Activated T-helper 1 cell treated with Interleukin-2 at 50 U/mL for 16 hours (primary cell): ENCODE data around the gene PIWIL4.

Experiments
- DNase-seq: peaks from one replicate; pipeline ENCODE4 v3.0.0-alpha.2; 2020; ENCODE audit warnings: low read depth

The PIWIL4 gene

DNA sequence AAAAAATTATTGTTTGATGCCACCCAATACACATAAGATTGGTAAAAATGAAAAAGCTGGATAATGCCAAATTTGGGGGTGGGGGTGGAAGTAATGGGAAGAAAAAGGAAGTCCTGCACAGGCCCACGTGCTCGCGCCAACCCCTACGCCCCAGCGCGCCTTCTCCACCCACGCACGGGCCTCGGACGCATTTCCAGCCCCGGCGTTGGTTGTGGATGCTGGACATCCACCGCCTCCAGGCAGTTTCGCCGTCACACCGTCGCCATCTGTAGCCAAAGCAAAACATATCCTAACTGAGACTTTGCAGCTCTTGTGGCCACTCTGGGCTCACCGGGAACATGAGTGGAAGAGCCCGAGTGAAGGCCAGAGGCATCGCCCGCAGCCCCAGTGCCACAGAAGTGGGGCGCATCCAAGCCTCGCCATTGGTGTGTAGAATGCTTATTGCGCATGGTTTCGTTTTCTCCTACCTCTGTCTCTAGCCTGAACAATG is at the start of gene PIWIL4:
Gene PIWIL4, plus strand, starts transcription at position 188 of the 490 bp plus-strand sequence. Its CDS starts 151 bp downstream, at position 339.
- DNase-seq, result no peak

DNA sequence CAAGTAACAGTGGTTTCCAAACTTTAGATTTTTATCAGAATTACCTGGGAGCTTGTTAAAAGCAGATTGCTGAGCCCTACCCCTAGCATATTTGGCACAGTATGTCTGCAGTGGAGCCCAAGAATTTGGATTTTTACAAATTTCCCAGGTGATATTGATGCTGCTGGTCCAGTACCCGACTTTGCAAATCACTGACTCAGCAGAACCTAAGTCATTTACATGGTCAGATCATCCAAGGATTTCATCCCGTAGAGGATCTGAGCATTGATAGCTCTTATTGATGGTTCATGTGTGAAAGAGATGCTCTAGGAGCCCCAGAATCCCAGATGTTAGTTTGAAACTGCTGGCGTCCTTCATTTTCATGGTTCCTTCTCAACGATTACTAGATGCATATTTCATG is 48.9 kb upstream of the PIWIL4 start:
- no peak for DNase-seq

DNA sequence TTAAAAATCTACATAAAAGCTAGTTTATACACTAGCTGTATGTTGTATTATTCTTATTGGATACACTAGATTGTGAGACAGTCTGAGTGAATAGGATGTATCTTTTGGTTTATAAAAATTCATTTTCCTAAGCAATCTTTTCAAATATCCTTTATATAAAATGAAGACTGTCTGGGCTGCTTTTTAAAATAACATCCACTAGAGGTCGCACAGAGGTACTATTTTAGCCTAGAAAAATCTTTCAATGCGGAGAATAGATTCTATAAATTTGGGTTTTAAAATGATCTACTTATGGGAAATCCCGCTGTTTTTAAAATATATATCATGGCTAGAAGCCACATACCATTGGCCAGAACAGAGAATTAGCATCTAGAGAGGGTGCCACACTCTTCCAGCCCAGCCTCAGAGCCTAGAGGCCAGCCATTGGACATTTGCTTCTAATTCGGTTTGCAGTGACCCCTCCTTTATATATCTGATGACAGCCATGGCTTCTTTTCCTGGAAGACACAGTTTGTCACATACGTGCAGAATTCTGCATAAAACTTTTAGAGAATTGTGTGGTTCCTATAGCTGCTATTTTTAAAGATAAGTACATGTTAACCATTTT is 47.6 kb upstream of the PIWIL4 start:
- DNase-seq, result no peak

DNA sequence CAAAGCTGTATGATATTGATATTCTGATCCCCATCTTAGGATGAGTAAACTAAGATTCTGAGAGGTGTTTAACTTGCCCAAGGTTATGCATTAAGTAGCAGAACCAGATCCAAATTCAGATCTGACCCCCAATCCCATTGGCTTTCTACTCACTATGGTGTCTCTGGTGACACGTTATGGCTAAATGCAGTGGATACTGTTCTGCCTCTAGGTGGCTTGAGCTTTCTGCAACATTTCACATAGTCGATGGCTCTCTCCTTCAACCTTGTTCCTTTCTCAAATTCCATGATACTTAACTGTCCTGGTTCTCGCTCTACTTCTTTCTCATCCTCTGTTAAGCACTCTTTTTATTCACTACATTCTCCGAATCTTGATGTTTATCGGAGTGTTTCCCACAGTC is 45.5 kb upstream of the PIWIL4 start:
- no peak for DNase-seq

DNA sequence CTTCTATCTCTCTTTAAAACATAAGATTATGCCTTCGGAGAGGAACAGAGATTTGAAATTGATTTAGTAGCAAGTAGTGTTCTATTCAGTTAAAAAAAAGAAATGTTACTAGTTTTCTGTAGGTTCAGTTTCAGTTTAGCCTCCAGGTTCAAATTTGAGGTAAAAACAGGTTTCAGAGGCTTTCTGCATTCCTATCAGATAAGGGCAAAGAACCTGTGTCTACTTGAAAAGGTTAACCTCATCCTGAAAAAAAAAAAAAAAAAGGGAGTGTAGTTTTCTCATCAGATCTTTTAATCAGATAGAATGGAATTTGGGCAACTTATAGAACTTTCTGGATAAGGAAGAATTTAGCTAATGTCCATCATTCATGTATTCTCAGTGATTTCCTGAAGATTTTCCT is 42.8 kb upstream of the PIWIL4 start:
- DNase-seq, result no peak

DNA sequence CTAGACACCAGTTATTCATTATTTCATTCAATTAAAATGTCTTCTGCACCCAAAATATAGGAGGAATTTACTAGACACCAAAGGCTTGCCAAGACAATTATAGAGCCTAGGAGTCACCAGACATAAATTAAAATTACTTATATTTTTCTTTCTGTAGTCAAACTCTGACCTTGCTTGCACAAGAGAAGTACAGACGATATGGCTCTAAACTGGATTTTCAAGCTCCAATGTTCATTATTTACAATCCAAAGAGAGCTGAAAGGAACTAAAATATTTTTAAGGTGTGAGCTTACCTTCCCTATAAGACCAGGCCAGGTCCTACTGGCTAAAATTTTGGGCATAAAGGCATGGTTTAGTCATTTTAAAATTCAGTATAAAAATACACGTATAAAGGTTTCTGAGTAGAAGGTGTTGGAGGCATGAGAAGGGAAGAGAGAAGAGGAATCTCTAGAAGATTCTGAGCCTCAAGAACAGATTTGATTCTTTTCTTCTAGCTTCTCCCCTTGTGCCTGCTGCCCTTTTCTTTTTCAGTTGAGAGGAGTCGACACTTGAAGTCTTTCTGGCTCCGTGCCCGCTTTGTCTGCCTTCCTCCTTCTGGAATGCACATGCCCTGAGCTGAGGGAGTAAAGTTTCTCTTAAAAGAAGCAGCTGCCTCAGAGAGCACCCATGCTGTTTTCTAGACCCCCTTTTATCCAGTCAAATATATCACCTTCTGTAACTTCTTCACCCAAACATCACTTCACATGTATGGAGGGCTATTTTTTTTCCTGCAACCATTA is 41.4 kb upstream of the PIWIL4 start:
- no peak for DNase-seq

DNA sequence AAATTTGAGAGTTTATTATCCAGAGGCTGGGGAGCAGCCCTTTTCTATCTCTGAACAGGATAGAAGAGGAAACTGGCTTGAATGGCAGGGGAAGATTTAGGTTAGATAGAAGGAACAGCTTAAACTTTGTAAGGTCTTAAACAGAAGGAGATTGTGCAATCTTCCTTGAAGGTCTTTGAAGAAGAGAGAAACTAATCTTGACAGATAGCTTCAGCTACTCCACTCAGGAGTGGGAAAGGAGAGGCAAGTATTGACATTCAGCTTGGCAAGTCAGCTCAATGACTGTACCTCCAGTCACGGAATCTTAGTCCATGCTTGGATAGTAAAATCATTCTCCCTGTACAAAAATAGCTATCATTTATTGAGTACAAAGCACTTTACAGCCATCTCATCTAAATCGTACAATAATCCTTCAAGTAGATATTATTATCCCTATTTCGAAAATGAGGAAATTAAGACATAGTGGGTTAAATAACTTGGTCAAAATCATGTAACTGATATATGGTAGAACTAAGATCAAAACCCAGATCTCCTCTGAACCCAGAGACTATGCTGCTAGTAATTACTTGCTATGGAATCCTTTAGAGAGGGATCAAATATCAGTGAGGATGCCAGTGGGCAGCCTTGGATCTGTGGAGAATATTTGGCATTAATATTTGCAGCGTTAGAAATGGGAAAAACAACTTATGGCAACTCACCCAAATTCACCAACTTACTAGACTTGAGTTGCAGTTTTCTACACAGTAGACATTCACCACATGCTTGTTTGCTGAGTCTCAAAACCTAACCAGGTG is 40.3 kb upstream of the PIWIL4 start:
- DNase-seq, result no peak

DNA sequence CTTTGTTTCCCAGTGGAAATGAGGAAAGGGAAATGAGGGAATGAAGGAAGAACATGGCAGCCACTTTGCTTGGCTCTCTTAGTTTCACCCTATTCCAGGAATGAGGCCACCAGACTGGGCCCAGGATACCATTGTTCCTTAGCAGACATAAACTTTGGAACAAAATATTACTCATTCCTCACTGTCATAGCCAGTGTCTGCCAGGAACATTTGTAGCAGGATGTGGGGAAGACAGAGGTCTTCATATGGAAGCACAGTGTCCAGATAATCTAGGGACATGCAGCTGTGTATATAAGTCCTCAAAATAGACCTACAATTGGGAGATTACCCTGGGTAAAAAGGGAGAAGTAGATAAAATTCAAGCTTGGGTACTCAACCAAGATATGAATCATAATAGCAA is 38.6 kb upstream of the PIWIL4 start:
- DNase-seq, result no peak

DNA sequence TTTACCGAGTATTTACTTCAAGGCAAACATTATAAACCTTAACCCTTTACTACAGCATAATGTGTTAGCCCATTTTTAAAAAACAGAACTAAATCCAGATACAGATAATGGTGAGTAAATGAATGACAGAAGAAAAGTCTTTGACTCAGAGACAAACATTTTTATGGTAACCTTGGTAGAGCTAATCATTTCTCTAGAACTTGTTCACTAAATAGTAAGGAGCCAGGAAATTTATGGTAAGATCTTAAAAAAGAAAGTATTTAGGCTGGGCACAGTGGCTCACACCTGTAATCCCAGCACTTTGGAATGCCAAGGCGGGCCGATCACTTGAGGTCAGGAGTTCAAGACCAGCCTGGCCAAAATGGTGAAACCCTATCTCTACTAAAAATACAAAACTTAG is 35.0 kb upstream of the PIWIL4 start:
- DNase-seq, result no peak

DNA sequence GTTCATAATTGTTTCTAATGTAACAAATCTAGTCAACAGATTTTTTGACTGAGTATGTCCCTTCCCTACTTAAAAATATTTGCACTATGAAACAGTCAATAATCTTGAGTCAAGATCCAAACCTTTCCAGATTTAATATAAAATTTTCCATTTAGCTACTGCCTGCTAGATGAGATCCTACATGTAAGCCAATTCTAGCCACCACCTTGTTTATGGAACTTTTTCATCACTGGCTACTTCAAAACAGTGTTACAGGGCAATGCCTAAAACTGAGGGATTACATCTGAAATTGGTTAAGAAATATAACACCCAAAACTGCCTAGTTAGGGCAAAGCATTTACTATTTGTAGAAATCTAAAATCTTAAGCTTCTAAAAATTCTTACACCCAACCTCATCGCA is 34.0 kb upstream of the PIWIL4 start:
- DNase-seq, result no peak

DNA sequence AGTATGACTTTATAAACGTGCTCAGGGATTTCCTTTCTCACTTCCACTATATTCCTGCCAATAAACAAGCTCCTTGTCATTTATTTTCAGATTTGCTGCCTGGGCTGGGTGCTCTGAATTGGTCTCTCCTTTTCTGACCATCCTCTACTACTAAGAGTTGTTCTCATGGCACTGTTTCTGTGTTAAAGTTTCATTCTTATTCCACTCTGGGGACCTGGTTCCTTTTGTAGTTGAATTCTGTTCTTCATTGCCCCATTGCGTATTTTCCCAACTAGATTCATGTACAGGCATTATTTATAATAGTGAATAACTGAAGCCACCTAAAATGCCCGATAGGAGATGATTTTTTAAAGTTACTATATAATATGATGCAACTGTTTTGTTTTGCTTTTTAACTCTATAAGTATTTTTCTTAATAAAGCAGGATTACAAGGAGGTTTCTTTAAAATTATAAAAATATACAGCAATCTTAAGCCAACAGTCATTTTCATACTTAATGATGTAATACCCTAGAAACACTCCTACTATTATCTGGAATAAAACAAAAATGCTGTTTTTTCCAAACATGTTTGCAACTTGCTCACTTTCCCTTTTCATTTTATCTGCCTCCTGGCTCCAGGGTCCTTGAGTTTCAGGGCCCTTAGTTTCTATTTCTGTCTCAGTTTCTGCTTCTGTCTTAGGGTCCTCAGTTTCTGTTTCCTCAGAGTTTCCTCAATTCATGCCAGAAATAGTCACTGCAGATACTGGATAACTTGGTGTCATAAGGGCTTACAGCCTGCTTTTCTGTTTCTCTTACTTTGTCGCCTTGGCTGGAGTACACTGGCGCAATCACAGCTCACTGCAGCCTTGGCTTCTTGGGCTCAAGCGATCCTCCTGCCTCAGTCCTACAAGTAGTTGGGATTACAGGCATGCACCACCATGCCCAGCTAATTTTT is 33.2 kb upstream of the PIWIL4 start:
- no peak for DNase-seq

DNA sequence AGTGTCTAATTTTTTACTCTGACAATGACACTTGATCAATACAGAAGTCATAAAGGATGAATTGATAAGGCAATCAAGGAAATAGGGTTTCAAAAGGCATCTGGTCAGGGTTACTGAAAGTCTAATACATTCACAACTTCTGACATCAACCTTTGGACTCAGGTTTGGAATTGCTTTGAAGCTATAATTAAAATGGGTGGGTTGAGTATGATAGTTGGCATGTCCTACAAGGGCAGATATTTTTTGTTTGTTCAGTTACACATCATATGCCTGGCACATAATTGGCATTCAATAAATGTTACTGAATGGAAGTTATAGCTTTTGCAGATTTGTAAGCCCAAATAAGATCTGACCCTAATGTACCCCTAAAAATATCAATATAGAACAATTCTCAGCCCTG is 30.8 kb upstream of the PIWIL4 start:
- no peak for DNase-seq

DNA sequence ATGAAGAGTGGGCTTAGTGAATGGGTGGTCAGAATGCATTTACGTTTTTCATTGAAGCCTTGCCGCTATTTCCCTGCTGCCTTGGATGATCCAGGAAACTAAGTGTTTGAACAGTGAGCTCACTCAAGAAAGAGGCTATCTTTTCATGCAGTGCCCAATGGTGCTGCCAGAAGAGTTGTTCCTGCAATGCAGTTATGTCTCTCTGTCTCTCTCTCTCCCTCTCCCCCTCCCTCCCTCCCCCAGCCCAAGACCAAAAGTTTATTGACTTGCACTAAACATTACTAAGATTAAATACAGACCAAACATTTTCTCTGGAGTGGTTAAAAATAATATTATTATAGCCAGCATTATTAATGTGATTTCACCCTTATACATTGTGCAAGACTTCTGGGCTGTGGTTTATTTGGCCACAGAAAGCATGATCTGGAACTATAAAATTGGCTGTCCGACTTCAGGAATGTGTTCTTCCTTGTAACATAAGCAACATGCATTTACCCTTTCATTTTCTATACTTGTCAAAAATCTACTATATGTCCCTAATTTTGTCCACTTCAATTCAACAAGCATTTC is 30.1 kb upstream of the PIWIL4 start:
- no peak for DNase-seq

DNA sequence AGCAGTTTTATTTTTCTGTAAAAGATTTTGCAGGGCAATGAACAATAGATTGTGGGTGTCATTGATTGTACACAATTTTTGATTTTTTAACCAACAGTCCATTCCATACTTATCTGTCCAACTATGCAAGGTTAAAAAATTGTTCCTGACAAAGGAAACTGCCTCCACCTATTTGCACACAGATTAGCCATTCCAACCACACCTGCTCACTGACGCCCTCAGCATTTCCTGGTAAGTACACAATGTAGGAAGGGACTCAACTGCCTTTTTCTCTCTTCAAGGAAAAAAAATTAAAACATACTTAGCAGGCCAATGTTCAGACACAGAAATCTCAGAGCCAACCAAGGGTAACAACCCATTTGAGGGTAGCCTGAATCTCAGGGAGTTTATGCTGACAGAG is 27.7 kb upstream of the PIWIL4 start:
- no peak for DNase-seq

DNA sequence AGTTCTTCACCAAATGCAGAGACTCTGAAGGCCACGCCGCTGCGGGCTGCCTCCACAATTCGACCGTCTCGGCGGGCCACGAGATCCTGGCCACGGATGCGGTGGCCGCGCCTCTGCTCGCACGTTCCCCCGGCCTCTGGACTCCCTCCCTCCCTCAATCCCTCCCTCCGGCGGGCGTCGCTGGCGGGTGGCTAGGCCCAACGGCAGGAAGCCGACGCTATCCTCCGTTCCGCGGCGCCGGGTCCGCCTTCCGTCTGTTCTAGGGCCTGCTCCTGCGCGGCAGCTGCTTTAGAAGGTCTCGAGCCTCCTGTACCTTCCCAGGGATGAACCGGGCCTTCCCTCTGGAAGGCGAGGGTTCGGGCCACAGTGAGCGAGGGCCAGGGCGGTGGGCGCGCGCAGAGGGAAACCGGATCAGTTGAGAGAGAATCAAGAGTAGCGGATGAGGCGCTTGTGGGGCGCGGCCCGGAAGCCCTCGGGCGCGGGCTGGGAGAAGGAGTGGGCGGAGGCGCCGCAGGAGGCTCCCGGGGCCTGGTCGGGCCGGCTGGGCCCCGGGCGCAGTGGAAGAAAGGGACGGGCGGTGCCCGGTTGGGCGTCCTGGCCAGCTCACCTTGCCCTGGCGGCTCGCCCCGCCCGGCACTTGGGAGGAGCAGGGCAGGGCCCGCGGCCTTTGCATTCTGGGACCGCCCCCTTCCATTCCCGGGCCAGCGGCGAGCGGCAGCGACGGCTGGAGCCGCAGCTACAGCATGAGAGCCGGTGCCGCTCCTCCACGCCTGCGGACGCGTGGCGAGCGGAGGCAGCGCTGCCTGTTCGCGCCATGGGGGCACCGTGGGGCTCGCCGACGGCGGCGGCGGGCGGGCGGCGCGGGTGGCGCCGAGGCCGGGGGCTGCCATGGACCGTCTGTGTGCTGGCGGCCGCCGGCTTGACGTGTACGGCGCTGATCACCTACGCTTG is 23.2 kb upstream of the PIWIL4 start, which contains the start of gene FUT4:
Gene FUT4, plus strand, starts transcription at position 227 of the 951 bp plus-strand sequence. Its CDS starts 213 bp downstream, at position 440.
- peak; percentile 53 for DNase-seq

DNA sequence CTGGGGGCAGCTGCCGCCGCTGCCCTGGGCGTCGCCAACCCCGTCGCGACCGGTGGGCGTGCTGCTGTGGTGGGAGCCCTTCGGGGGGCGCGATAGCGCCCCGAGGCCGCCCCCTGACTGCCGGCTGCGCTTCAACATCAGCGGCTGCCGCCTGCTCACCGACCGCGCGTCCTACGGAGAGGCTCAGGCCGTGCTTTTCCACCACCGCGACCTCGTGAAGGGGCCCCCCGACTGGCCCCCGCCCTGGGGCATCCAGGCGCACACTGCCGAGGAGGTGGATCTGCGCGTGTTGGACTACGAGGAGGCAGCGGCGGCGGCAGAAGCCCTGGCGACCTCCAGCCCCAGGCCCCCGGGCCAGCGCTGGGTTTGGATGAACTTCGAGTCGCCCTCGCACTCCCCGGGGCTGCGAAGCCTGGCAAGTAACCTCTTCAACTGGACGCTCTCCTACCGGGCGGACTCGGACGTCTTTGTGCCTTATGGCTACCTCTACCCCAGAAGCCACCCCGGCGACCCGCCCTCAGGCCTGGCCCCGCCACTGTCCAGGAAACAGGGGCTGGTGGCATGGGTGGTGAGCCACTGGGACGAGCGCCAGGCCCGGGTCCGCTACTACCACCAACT is 22.4 kb upstream of the PIWIL4 start:
- DNase-seq, result no peak

DNA sequence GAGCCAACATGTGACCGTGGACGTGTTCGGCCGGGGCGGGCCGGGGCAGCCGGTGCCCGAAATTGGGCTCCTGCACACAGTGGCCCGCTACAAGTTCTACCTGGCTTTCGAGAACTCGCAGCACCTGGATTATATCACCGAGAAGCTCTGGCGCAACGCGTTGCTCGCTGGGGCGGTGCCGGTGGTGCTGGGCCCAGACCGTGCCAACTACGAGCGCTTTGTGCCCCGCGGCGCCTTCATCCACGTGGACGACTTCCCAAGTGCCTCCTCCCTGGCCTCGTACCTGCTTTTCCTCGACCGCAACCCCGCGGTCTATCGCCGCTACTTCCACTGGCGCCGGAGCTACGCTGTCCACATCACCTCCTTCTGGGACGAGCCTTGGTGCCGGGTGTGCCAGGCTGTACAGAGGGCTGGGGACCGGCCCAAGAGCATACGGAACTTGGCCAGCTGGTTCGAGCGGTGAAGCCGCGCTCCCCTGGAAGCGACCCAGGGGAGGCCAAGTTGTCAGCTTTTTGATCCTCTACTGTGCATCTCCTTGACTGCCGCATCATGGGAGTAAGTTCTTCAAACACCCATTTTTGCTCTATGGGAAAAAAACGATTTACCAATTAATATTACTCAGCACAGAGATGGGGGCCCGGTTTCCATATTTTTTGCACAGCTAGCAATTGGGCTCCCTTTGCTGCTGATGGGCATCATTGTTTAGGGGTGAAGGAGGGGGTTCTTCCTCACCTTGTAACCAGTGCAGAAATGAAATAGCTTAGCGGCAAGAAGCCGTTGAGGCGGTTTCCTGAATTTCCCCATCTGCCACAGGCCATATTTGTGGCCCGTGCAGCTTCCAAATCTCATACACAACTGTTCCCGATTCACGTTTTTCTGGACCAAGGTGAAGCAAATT is 21.7 kb upstream of the PIWIL4 start:
- no peak for DNase-seq

DNA sequence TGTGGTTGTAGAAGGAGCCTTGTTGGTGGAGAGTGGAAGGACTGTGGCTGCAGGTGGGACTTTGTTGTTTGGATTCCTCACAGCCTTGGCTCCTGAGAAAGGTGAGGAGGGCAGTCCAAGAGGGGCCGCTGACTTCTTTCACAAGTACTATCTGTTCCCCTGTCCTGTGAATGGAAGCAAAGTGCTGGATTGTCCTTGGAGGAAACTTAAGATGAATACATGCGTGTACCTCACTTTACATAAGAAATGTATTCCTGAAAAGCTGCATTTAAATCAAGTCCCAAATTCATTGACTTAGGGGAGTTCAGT is 21.1 kb upstream of the PIWIL4 start:
- no peak for DNase-seq

DNA sequence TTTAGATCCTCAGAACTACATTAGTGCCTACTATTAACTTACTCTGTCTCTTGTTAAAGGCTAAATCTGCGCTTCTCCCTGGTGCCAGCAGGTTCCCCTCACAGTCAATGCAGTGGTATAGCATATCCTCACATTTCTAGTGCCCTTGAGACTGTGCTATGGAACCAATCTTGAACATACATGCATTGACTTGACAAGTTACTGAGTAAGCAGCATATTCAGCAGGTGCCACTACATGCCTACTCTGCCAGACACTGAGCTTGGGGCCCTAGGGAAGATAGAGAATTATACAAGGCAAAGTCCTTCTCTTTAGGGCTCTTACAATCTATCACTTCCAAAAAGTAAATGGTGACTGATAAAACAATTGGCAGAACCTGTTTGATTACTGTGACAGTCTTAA is 20.3 kb upstream of the PIWIL4 start:
- DNase-seq, result no peak
